Activated CD8-positive, alpha-beta memory T cell treated with anti-CD3 and anti-CD28 coated beads, Interleukin-2, amount 50 U/mL, for 24 hours (primary cell): ENCODE data around the gene TMEM219.

Experiments
- DNase-seq: peaks from one replicate; pipeline ENCODE4 v3.0.0-alpha.2; 2020; ENCODE audit errors: extremely low read depth

TMEM219 gene

DNA sequence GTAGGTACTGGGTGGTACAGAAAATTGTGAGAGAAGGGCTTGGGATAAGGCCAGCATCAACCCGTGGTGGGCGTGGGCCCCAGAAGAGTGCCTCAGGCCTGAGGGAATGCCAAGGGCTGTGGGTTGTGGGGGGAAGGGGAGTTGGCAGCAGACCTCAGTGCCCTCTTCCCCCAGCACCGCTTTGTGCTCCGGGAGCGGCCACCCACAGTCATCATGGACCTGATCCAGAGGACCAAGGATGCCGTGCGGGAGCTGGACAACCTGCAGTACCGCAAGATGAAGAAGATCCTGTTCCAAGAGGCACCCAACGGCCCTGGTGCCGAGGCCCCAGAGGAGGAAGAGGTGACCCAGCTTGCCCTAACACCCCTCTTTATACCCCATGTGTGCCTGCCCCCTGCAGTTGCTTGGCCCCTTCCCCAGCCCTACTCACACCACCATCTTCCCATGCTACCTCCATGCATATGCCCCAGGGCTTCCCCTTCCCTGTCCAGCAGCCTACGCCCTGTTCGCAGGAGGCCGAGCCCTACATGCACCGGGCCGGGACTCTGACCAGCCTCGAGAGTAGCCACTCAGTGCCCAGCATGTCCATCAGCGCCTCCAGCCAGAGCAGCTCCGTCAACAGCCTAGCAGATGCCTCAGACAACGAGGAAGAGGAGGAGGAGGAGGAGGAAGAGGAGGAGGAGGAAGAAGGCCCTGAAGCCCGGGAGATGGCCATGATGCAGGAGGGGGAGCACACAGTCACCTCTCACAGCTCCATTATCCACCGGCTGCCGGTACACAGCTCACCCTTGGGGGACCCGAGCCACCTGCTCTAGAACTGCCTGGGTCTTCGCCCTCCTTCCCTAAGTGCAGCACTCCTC lies 20.9 kb downstream of the TMEM219 start:
- no peak for DNase-seq

DNA sequence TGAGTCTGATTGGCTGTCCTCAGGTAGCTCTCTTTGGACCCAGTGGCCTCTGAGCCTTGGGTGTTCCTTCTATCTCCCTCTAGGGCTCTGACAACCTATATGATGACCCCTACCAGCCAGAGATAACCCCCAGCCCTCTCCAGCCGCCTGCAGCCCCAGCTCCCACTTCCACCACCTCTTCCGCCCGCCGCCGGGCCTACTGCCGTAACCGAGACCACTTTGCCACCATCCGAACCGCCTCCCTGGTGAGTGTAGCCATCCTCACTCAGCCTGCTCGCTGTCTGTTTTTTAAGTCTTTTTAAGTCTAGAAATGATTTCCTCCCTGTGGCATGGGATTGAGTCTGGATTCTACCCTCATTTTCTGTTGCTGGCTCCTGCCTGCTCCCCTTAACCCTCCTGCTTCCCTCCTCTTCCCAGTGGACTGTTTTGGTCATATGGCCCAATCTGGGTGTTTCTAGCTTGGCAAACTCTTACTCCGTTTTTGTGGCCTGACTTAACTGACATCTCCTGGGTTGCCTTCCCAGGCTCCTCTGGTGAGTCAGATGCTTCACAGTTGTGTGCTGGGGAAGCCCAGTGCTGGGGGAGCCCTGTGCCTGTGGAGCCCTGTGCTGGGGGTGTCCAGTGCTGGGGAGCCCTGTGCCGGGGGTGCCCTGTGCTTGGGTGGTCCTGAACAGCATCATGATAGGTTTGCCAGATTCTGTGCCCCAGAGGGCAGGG lies 21.7 kb downstream of the TMEM219 start:
- no peak for DNase-seq

DNA sequence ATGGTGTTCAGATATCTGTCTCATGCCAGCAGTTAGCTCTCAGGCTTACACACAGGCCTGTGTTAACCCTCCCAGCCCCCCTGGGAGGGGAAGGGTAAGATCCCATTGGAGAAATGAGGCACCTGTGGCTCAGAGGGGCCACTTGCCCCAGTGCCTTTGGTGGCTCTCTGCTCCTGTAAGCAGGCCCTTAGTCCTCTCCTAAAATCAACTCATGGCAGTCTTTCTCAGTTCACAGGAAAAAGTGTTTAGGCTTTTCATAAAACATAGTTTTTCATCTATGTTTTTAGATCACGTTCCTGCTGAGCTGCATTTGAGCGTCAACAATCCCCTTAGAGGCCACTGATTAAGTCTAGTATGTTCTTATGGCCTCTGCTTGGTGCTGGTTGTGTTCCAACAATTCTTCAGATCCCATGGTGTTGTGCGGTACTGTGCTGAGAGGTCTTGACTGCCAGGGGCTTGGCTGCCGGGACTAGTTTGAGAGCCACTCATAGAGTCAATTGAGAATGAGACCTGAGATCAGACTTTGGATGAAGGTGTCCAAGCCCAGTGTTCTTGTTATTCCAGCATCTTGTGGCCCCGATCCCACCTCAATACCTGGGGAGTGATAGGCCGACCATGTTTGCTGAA lies 22.4 kb downstream of the TMEM219 start:
- no peak for DNase-seq

DNA sequence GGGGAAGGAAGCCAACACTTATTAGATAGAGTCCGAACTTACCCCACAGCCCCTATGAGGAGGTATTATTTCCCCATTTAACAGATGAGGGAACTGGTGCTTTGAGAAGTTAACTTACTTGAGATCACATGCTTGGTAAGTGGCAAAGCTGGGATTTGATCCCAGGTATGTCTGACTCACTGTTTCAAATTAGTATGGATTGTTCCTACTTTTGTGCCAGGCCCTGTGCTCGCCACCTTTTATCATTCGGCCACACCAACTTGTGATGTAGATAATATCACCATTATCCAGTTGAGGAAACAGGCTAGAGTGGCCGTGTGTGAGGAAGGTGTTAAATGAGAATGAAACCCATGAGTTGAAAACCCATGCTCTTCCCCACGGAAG lies 22.9 kb downstream of the TMEM219 start:
- DNase-seq = no peak

DNA sequence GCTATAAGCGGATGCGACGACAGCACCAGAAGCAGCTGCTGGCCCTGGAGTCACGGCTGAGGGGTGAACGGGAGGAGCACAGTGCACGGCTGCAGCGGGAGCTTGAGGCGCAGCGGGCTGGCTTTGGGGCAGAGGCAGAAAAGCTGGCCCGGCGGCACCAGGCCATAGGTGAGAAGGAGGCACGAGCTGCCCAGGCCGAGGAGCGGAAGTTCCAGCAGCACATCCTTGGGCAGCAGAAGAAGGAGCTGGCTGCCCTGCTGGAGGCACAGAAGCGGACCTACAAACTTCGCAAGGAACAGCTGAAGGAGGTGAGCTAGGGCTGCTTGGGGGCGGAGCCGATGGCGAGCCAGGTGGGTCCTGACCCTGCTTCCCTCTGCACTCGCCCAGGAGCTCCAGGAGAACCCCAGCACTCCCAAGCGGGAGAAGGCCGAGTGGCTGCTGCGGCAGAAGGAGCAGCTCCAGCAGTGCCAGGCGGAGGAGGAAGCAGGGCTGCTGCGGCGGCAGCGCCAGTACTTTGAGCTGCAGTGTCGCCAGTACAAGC lies 23.5 kb downstream of the TMEM219 start:
- DNase-seq = no peak

DNA sequence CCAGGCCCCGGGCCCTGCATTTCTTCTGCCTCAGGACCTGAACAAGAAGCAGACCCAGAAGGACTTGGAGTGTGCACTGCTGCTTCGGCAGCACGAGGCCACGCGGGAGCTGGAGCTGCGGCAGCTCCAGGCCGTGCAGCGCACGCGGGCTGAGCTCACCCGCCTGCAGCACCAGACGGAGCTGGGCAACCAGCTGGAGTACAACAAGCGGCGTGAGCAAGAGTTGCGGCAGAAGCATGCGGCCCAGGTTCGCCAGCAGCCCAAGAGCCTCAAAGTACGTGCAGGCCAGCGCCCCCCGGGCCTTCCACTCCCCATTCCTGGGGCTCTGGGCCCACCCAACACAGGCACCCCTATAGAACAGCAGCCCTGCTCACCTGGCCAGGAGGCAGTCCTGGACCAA lies 24.4 kb downstream of the TMEM219 start:
- no peak for DNase-seq

DNA sequence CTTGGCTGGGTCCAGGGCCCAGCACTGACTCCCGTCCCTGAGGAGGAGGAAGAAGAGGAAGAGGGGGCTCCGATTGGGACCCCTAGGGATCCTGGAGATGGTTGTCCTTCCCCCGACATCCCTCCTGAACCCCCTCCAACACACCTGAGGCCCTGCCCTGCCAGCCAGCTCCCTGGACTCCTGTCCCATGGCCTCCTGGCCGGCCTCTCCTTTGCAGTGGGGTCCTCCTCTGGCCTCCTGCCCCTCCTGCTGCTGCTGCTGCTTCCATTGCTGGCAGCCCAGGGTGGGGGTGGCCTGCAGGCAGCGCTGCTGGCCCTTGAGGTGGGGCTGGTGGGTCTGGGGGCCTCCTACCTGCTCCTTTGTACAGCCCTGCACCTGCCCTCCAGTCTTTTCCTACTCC lies 25.1 kb downstream of the TMEM219 start:
- no peak for DNase-seq

DNA sequence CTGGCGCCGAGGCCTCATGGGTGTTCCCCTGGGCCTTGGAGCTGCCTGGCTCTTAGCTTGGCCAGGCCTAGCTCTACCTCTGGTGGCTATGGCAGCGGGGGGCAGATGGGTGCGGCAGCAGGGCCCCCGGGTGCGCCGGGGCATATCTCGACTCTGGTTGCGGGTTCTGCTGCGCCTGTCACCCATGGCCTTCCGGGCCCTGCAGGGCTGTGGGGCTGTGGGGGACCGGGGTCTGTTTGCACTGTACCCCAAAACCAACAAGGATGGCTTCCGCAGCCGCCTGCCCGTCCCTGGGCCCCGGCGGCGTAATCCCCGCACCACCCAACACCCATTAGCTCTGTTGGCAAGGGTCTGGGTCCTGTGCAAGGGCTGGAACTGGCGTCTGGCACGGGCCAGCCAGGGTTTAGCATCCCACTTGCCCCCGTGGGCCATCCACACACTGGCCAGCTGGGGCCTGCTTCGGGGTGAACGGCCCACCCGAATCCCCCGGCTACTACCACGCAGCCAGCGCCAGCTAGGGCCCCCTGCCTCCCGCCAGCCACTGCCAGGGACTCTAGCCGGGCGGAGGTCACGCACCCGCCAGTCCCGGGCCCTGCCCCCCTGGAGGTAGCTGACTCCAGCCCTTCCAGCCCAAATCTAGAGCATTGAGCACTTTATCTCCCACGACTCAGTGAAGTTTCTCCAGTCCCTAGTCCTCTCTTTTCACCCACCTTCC lies 25.6 kb downstream of the TMEM219 start:
- DNase-seq = no peak

DNA sequence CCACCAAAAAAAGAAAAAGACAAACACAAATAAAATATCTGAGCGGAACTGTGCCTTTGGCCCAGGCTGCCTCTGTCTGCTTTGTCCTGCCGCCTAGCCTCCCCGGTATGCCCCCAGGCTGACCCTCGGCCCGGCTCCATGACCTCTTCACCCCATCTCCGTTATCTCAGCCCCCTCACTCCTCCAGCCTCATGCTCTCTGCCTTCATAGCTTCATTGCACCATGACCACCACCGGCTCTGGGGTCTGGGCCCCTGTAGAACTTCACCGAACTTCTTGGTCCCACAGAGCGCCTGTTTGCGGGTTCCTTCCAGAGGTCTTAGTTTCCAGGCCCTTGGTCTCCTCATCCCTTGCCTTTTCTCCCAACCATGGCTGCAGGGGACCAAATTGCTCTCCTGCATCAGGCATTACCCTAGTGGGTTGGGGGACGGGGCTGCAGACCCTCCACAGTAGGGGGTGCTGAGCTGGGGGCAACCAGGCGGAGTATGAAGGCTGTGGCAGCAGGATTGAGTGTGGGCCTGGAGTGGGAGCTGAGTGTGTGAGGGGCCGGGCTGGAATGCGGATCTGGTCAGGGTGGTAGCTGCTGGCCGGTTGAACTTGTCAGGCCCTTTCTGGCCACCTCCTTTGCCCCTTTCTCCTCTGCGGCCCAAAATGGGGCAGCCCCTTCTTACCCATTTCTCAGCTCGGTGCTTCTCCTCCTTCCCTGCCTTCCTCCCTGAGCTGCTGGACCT lies 26.6 kb downstream of the TMEM219 start:
- DNase-seq = no peak

DNA sequence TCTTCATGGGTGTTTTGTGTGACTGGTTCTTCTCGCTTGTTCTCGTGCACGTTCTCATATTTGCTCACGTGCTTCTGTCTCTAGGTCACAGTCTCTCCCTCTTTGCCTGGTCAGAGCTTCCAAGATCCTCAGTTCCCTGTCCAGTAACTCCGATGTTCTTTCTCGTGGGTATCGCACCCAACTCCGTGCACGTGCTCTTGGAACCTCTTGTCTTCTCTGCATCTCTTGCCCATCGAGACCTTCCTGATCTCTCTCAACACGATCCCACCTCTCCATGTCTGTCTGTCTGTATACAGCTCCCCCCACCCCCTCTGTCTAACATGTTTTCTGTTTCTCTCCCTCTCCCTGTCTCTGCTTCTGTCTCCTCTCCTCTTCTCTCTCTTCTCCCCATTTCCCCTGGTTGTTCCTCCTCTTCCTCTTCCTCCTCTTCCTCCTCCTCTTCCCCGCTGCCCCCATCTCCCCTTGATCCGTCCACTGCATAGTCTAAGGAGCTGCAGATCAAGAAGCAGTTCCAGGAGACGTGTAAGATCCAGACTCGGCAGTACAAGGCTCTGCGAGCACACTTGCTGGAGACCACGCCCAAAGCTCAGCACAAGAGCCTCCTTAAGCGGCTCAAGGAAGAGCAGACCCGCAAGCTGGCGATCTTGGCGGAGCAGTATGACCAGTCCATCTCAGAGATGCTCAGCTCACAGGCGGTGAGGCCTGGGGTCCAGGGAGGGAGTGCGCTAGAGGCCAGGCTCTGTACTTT lies 27.4 kb downstream of the TMEM219 start:
- DNase-seq = no peak

DNA sequence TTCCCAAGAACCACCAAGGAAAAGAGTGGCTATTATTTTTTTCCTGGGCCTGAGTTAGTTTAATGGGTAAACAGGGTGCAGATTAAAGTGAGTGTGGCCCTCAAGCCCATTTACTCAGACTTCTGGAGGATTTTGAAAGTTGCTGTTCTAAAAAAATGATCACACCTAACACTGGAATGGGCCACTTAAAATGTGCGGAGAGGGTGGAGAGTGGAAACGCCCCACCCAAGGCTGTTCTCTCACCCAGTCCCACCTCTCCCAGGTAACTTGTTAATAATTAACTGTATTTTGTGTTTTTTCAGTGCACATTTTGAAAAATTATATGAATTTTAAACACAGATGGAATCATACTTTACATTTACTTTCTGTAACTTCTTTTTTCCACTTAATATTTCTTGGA lies 28.2 kb downstream of the TMEM219 start:
- no peak for DNase-seq

DNA sequence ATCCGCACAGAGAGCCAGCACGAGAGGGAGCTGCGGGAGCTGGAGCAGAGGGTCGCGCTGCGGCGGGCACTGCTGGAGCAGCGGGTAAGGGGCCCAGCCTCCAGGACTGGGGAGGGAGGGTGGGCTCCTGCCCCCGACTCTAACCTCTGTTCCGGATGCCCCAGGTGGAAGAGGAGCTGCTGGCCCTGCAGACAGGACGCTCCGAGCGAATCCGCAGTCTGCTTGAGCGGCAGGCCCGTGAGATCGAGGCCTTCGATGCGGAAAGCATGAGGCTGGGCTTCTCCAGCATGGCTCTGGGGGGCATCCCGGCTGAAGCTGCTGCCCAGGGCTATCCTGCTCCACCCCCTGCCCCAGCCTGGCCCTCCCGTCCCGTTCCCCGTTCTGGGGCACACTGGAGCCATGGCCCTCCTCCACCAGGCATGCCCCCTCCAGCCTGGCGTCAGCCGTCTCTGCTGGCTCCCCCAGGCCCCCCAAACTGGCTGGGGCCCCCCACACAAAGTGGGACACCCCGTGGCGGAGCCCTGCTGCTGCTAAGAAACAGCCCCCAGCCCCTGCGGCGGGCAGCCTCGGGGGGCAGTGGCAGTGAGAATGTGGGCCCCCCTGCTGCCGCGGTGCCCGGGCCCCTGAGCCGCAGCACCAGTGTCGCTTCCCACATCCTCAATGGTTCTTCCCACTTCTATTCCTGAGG lies 29.1 kb downstream of the TMEM219 start:
- DNase-seq = no peak

DNA sequence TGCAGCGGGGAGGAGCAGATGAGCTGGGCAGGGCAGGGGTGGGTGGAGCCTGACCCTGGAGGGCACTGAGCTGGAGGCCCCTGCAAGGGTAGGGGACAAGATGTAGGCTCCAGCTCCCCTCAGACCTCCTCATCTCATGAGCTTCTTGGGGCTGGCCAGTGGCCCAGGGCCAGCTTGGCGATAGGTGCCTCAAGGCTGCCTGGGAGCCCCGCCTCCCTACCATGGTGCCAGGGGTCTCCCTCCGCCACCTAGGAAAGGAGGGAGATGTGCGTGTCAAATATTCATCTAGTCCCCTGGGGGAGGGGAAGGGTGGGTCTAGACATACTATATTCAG lies 29.7 kb downstream of the TMEM219 start:
- DNase-seq = no peak

DNA sequence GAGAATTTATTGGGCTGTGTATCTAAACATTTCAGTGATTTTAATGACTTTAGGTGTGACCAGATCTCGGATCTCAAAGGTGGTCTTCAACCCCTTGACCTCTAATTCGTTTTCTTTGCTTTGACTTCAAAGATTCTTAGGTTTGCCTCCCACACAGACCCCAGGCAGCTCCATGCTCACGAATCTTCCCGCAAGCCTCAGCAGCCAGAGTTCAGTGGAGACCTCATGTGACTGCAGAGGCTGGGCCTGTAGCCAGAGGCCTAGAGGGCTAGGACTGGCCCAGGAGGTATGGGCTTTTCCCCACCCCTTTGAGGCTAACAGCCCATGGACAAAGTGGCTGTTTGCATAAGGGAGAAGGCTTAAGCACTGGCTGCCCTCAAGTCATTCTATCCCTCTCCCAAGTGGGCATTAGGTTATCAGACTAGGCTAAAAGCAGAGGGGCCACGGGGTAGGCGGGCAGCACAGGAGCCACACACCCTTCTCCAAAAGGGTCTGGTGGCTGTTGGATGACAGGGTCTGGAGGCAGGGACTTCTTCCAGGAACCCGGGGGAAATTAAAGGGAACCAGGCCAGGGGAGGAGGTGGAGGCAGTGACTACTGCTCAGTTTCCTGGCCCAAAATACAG lies 30.6 kb downstream of the TMEM219 start:
- no peak for DNase-seq

DNA sequence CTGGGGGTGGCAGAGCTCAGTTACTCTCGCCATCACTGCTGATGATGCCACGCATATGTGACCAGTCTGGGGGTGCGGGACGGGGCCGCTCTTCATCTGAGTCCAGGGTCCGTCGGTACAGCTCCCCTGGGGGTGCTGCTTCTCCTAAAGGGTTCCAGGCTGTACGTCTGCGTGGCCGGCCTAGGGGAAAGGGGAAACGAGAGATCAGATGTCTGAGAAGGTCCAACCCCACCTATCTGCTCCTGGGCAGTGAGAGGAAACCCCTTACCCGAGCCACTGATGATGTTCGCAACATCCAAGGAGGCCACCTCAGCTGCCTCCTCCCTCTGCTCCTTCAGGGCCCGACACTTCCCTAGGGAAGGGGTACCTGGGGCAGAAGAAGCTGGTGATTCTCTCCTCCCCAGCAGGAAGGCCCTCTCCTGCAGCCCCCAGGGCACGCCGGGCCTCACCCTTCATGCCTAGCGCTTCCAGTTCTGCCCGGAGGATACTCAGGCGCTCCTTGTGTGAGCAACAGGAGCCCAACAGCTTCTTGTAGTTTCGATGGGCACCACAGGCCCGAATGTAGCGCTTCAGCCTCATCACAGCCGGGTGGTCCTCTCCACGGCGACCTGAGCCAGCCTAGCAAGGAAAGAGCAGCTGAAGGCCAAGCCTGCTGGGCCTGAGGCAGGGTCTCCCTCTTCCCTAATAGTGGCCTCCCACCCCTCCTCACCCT lies 31.5 kb downstream of the TMEM219 start:
- DNase-seq = no peak

DNA sequence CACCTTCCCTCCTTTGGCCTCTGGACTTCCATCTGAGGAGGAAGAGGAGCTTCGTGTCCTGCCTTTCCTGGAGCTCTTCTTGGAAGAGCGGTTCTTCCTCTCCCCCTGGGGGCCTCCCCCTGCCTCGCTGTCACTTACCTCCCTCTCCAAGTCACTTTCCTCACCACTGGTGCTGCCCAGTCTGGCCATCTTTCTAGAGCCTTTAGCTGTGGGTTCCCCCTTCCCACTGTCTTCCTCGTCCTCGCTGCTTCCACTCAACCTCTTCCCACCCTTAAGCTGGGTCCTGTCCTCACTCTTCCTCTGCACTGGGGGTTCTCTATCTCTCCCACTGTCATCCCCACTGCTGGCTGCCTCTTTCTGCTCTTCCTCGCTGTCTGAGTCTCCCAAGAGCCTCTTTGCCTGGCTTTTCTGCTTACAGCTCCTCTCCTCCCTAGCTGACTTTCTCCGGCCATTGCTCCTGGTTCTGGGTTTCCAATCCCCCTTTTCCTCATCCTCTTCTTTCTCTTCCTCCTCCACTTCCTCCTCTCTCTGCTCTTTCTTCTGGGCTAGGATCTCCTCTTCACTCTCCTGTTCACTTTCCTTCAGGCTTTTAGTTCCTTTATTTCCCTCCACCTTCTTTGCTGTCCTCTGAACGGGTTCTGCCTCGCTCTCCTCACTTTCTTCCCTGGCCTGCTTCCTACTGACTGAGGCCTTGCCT lies 32.2 kb downstream of the TMEM219 start:
- DNase-seq = no peak

DNA sequence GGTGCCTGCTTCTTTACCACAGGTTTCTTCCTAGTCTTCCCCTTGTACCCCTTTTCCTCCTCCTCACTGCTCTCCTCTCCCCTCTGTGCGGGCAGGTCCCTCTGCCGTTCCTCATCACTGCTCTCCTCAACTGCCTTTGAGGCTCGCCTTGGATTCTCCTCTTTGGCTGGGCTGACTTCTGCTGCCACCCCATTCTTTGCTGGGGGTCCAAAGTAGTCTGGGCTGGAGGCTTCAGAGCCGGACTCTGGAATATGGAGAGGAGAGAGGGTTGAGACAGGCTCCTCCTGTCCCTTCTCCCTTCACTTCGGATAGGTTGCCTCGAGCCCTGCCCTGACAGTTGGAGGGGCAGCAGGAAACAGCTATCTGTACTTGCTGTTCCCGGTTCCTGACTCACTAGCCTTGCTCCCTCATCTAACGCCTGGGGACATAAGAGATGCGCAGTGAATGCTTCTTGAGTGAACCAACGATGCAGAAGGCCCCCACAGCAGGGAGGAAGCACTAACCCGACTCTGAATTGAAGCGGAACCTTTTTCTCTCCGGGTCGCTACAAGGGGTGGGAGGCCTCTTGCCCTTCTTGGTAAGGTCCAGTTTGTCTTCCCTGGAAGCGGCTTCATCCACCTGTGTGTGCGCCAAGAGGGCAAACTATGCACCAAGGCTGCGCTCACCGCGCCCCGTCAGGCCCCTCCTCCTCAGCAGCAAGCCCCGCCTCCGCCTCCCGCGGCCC lies 32.9 kb downstream of the TMEM219 start:
- peak; percentile 17 for DNase-seq
